Left ventricle myocardium inferior (tissue), 1 donor: ENCODE results near the gene DEK. TPM values are rescaled to one million over a fixed set of nuclear protein-coding genes. Genes with fewer than 3 reads are reported as not detected.

Experiments
- DNase-seq: peaks from one replicate; pipeline ENCODE4 v3.0.0-alpha.2; 2020
- H3K27ac ChIP-seq: fragments of 200-600 bp; replicated peaks from 2 replicates; pipeline ENCODE4 v1.8.0; 2021
- H3K27me3 ChIP-seq: fragments of 200-600 bp; 2 replicates; pipeline ENCODE4 v1.8.0; 2021; ENCODE audit warnings: low read depth
- H3K36me3 ChIP-seq: fragments of 200-600 bp; 2 replicates; pipeline ENCODE4 v1.8.0; 2021
- H3K4me1 ChIP-seq: fragments of 200-600 bp; 2 replicates; pipeline ENCODE4 v1.8.0; 2021
- H3K4me3 ChIP-seq: fragments of 200-600 bp; 2 replicates; pipeline ENCODE4 v1.8.0; 2021; ENCODE audit warnings: mild to moderate bottlenecking, moderate library complexity
- H3K9me3 ChIP-seq: fragments of 200-600 bp; replicated peaks from 2 replicates; pipeline ENCODE4 v1.8.0; 2021
- intact Hi-C: fragments of 100-400 bp; cut with micrococcal nuclease; formaldehyde crosslinking; loops from one replicate; pipeline ENCODE4 v1.11.0; 2022
- total RNA-seq: library from RNA; stranded (reverse); fragmentation: NEBNext Ultra II Directional; extraction: Animal tissue kit (Norgen Biotek cat#: 25700); gene quantifications from one replicate; pipeline ENCODE4 v1.2.1, GENCODE V29; 2021
- TF ChIP-seq, protein P1 (sequence below): fragments of 200-600 bp; IDR thresholded peaks from 2 replicates; pipeline ENCODE4 v1.8.0; 2021; ENCODE audit warnings: antibody characterized with exemption, mild to moderate bottlenecking, borderline replicate concordance
- donor health status: DM: no; HTN: yes; CAD: no; lungs with severe emphysema.

DEK gene
- total RNA-seq, 1 donor from 2014 or later: 54.0 TPM

DNA sequence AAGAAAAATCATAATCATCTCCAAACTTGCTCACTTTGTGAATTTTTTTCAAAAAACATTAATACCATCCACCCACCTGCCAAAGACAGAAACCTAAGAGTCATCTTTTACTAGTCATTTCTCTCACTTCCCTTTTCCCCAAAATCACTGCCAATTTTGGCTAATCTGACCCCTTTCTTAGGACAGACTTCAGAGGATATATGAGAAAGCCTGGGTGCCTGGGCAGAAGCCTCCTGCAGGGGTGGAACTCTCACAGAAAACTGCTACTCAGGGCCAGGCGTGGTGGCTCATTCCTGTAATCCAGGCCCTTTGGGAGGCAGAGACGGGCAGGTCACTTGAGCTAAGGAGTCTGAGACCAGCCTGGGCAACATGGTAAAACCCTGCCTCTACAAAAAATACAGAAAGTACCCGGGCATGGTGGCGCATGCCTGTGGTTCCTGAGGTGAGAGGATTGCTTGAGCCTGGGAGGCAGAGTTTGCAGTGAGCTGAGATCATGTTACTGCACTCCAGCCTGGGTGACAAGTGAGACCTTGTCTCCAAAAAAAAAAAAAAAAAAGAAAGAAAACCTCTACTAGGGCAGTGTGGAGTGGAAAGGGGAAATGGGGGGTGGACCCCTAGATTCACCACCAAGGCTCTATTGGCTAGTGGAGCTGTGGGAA, 3.8 kb downstream of the DEK start:
- intact Hi-C loops: no loop called here
- H3K36me3 ChIP-seq: peaks cover 22% of the 10 kb centered on the region
- no peaks in the 10 kb centered on the region for H3K9me3 ChIP-seq
- no peak overlapping the region for H3K4me3 ChIP-seq
- no peaks in the 10 kb centered on the region for H3K27me3 ChIP-seq
- no peak overlapping the region for H3K27ac ChIP-seq
- H3K4me1 ChIP-seq: peaks cover 54% of the 10 kb centered on the region
- DNase-seq: no peak
- TF ChIP-seq, protein P1, sequence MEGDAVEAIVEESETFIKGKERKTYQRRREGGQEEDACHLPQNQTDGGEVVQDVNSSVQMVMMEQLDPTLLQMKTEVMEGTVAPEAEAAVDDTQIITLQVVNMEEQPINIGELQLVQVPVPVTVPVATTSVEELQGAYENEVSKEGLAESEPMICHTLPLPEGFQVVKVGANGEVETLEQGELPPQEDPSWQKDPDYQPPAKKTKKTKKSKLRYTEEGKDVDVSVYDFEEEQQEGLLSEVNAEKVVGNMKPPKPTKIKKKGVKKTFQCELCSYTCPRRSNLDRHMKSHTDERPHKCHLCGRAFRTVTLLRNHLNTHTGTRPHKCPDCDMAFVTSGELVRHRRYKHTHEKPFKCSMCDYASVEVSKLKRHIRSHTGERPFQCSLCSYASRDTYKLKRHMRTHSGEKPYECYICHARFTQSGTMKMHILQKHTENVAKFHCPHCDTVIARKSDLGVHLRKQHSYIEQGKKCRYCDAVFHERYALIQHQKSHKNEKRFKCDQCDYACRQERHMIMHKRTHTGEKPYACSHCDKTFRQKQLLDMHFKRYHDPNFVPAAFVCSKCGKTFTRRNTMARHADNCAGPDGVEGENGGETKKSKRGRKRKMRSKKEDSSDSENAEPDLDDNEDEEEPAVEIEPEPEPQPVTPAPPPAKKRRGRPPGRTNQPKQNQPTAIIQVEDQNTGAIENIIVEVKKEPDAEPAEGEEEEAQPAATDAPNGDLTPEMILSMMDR: no peak

DNA sequence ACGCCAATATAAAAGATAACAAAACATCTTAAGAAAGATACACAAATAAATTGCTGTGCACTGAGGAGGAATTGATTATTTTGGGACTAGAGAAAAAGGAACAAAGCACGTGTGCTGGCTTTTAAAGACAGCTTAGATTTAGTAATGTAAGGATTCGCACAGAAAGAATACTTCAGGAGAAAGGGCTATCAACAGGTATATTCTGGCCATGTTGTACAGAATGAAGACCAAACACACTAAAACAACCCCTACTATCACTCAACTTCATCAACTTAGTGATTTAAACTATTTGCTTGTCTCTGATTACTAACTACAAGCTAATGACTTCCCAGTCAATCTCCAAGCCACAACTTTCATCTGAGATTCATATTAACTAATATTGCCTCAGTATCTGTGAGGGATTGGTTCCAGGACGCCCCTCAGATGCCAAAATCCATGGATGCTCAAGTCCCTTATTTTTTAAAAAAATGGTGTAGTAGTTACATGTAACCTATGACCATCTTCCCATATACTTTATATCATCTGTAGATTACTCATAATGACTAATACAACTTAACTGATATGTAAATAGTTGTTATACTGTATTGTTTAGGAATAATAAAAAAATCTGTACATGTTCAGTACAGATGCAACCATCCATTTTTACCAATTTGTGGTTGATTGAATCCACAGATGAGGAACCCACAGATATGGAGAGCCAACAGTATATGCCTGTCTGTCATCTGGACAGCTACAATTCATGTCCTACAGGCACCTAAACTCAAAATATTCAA, 4.5 kb downstream of the DEK start:
- TF ChIP-seq, protein P1: no peak
- intact Hi-C loops: no loop called here

DNA sequence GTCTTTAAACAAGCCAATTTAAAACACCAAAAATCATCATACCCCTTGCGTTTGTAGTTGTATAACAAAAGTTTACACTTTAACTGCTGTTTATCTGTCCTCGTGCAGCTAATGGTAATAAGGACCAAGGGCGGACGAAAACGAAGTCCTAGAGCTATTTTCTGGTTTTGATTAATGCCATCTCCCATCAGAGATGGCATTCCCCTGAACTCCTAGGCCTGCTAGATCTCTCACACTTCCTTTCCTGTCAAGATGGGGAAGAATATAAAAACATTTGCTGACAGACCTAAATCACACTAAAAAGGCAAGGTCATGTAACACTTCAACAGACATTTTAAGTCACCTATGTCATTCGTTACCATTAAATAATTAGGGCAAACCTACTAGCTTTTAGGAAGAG, 9.5 kb downstream of the DEK start:
- intact Hi-C loops: no loop called here
- Histone ChIP-seq H3K4me3 (no peak overlapping the region), H3K27ac (no peak overlapping the region), H3K9me3 (no peaks in the 10 kb centered on the region), H3K4me1 (peaks cover 5% of the 10 kb centered on the region), H3K36me3 (peaks cover 58% of the 10 kb centered on the region), H3K27me3 (no peaks in the 10 kb centered on the region)
- no peak for DNase-seq
- TF ChIP-seq, protein P1: no peak

More for the DNA sequence above, 4.5 kb downstream of the DEK start:
- H3K36me3 ChIP-seq: peaks cover 29% of the 10 kb centered on the region
- no peak overlapping the region for H3K27ac ChIP-seq
- H3K4me3 ChIP-seq: no peak overlapping the region
- no peaks in the 10 kb centered on the region for H3K9me3 ChIP-seq
- no peak for DNase-seq
- H3K4me1 ChIP-seq: peaks cover 49% of the 10 kb centered on the region
- no peaks in the 10 kb centered on the region for H3K27me3 ChIP-seq

DNA sequence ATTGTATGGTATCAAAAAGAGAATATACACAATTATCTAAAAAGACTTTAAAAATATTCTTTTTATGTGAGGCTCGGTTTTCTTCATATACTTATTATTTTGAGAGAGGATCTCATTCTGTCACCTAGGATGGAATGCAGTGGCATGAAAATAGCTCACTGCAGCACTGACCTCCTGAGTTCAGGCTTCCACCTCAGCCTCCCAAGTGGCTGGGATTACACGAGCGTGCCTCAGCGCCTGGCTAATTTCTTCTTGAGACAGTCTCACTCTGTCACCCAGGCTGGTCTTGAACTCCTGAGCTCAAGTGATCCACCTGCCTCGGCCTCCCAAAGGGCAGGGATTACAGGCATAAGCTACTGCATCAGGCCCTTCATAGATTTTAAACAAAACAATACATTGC, 10.7 kb downstream of the DEK start:
- Histone ChIP-seq H3K36me3 (peaks cover 68% of the 10 kb centered on the region), H3K27ac (no peak overlapping the region), H3K4me1 (no peaks in the 10 kb centered on the region), H3K9me3 (no peaks in the 10 kb centered on the region), H3K27me3 (no peaks in the 10 kb centered on the region), H3K4me3 (no peak overlapping the region)
- DNase-seq: no peak
- intact Hi-C loops: no loop called here
- TF ChIP-seq, protein P1: no peak

DNA sequence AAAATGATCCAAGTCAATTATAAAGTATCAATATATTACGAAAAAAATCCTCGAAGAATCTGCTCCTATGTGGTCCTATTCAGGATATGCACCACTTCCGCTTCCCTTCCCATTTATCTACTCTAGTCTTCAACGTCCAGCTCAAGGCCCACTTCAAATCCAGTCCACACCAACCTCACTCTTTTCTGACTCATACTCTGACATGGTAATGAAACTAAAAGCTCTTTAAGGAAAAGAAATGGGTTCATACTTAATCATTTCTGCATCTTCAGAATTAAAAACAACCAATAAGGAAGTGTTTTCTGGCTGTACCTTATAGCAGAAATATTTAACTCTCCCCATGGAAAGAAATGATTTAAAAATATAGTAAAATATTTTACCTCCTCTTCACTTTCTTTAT, 15.1 kb downstream of the DEK start:
- TF ChIP-seq, protein P1: no peak
- peaks cover 72% of the 10 kb centered on the region for H3K36me3 ChIP-seq
- H3K4me3 ChIP-seq: no peak overlapping the region
- intact Hi-C loops: no loop called here
- DNase-seq: no peak
- no peaks in the 10 kb centered on the region for H3K9me3 ChIP-seq
- no peaks in the 10 kb centered on the region for H3K4me1 ChIP-seq
- no peak overlapping the region for H3K27ac ChIP-seq
- no peaks in the 10 kb centered on the region for H3K27me3 ChIP-seq
